GM23338 (cell line): ENCODE measurements around the gene IL17RB. TPM values are rescaled to one million over a fixed set of nuclear protein-coding genes. Genes with fewer than 3 reads are reported as not detected.

Experiments
- ATAC-seq: fragments of 200-7000 bp; cut with Tn5 transposase; 3 replicates; pipeline ENCODE4 v1.9.1; 2020
- DNase-seq: peaks from one replicate; pipeline ENCODE4 v3.0.0-alpha.2; 2015; ENCODE audit warnings: low spot score
- H2AFZ ChIP-seq: fragments of 200-600 bp; sonication (generic); 2 replicates; pipeline ENCODE4 v1.8.0; 2016; ENCODE audit warnings: antibody characterized with exemption, mild to moderate bottlenecking, moderate library complexity
- H3F3A ChIP-seq: fragments of 200-600 bp; sonication (generic); replicated peaks from 2 replicates; pipeline ENCODE4 v1.8.0; 2017; ENCODE audit warnings: antibody characterized with exemption, mixed run types, low read depth
- H3K27ac ChIP-seq: fragments of 200-600 bp; sonication (generic); 2 replicates; pipeline ENCODE4 v1.6.1; 2016; ENCODE audit warnings: low read depth
- H3K27me3 ChIP-seq: fragments of 200-600 bp; sonication (generic); 2 replicates; pipeline ENCODE4 v1.8.0; 2016; ENCODE audit warnings: mild to moderate bottlenecking, mixed run types, moderate library complexity; ENCODE audit not compliant: insufficient read depth
- H3K36me3 ChIP-seq: fragments of 200-600 bp; sonication (generic); 2 replicates; pipeline ENCODE4 v1.8.0; 2016; ENCODE audit warnings: mild to moderate bottlenecking; ENCODE audit not compliant: insufficient read depth
- H3K4me1 ChIP-seq: fragments of 200-600 bp; sonication (generic); 2 replicates; pipeline ENCODE4 v1.8.0; 2016; ENCODE audit warnings: mild to moderate bottlenecking, moderate library complexity; ENCODE audit not compliant: insufficient read depth
- H3K4me2 ChIP-seq: fragments of 200-600 bp; sonication (generic); 2 replicates; pipeline ENCODE4 v1.7.1; 2017; ENCODE audit warnings: mixed run types
- H3K4me3 ChIP-seq: fragments of 200-600 bp; sonication (generic); 2 replicates; pipeline ENCODE4 v1.6.1; 2016; ENCODE audit warnings: mixed run types
- H3K79me2 ChIP-seq: fragments of 200-600 bp; sonication (generic); replicated peaks from 2 replicates; pipeline ENCODE4 v1.8.0; 2017; ENCODE audit warnings: mild to moderate bottlenecking; ENCODE audit not compliant: insufficient read depth
- H3K9me2 ChIP-seq: fragments of 200-600 bp; sonication (generic); 2 replicates; pipeline ENCODE4 v1.8.0; 2017; ENCODE audit not compliant: insufficient read depth
- H4K20me1 ChIP-seq: fragments of 200-600 bp; sonication (generic); replicated peaks from 2 replicates; pipeline ENCODE4 v1.8.0; 2017; ENCODE audit warnings: mild to moderate bottlenecking; ENCODE audit not compliant: insufficient read depth
- H3K27ac Mint-ChIP-seq: 2 replicates; pipeline ENCODE4 v1.8.0; 2020; ENCODE audit warnings: inconsistent platforms, mild to moderate bottlenecking, moderate library complexity, mixed read lengths
- H3K27me3 Mint-ChIP-seq: 3 replicates; pipeline ENCODE4 v1.8.0; 2022; ENCODE audit warnings: low read depth, mild to moderate bottlenecking, moderate library complexity, mixed read lengths, inconsistent platforms; ENCODE audit not compliant: insufficient read depth, poor library complexity
- H3K36me3 Mint-ChIP-seq: 3 replicates; pipeline ENCODE4 v1.8.0; 2021; ENCODE audit warnings: low read depth, mild to moderate bottlenecking, inconsistent platforms, moderate library complexity, mixed read lengths
- H3K4me1 Mint-ChIP-seq: 3 replicates; pipeline ENCODE4 v1.8.0; 2020; ENCODE audit warnings: mild to moderate bottlenecking, inconsistent platforms, mixed read lengths
- H3K4me3 Mint-ChIP-seq: 3 replicates; pipeline ENCODE4 v1.8.0; 2021; ENCODE audit warnings: moderate library complexity, mild to moderate bottlenecking, inconsistent platforms, mixed read lengths
- H3K9me3 Mint-ChIP-seq: 3 replicates; pipeline ENCODE4 v1.8.0; 2020; ENCODE audit warnings: moderate library complexity, mild to moderate bottlenecking, inconsistent platforms, mixed read lengths
- EZH2 ChIP-seq: fragments of 200-600 bp; sonication (generic); IDR thresholded peaks from one replicate; pipeline ENCODE4 v1.8.0; 2017; ENCODE audit warnings: antibody characterized with exemption, mild to moderate bottlenecking, low read depth; ENCODE audit not compliant: unreplicated experiment
- JUNB ChIP-seq: IDR thresholded peaks from one replicate; pipeline ENCODE4 v1.6.1; 2016; ENCODE audit warnings: antibody characterized with exemption; ENCODE audit not compliant: unreplicated experiment
- POLR2AphosphoS5 ChIP-seq: IDR thresholded peaks from 2 replicates; pipeline ENCODE4 v1.6.1; 2016; ENCODE audit warnings: antibody characterized with exemption, low read depth
- ZNF331 ChIP-seq: fragments of 250-450 bp; sonication (Bioruptor Pico); IDR thresholded peaks from 2 replicates; pipeline ENCODE4 v1.5.0; 2020; ENCODE audit warnings: low read depth, mild to moderate bottlenecking, moderate library complexity
- polyA plus RNA-seq: library from polyadenylated mRNA; unstranded; fragments of >200 nt; fragmentation: Nextera tagmentation; extraction: Ambion mirVana; gene quantifications from 2 replicates; pipeline ENCODE4 v1.2.1, GENCODE V29; 2016
- total RNA-seq: library from RNA; depleted of rRNA; stranded (reverse); fragments of >200 nt; shearing (Covaris generic); gene quantifications from 2 replicates; pipeline ENCODE4 v1.2.3, GENCODE V29; 2014
- TF ChIP-seq, protein P1 (sequence below): IDR thresholded peaks from one replicate; pipeline ENCODE4 v1.6.1; 2018; ENCODE audit warnings: antibody characterized with exemption; ENCODE audit not compliant: unreplicated experiment
- TF ChIP-seq, protein P2 (sequence below), 2 experiments: fragments of 200-600 bp in 1 of 2; sonication (generic) in 1 of 2; conservative IDR thresholded peaks; 2 replicates each; pipeline versions ENCODE4 v1.5.1 to v1.6.1; 2016 to 2017; ENCODE audit warnings: antibody characterized with exemption in 2 of 2, low read depth in 2 of 2, mild to moderate bottlenecking in 2 of 2, moderate library complexity in 1 of 2

Gene IL17RB
- total and polyA plus RNA-seq, 2 experiments from 2014 or later: 5.7 to 6.9 TPM

DNA sequence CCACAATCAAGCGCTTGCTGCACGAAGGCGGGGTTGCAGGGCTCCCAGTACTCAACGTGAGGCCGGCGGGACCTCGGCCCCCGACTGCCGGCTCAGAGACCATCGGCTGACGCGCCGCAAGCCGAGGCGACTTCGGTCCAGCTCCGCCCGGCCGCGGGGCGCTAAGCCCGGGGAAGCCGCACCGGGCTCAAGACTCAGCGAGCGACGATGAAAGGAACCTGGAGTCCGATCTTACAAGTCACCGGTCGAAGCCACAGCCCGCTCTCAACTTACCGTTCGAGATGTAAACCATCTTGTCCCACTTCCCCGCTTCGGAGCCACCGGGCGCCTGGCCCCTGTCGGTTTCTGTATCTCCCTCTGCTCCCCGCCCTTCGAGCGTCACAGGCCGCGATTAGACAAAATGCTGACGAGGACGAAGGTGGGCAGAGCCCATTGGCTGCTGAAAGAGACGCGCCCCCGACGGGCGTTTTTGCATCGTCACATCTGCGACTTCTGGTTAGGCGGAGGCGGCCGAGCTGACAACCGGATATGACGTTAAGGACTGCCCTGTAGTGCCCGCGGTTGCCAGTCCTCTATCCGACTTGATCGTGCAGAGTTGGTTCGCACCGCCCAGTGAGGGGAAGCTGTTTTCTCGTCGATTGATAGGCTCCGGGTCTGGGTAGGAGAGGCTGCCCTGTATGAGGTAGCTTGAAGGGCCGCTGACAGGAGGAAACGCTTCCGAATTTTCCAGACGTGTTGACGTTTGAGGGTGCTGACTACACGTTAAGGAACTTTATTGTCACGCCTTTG, 45.3 kb downstream of the IL17RB start, which contains the start of gene SELENOK (continued):
- TF ChIP-seq EZH2 (no peak), POLR2AphosphoS5 (peak; percentile 93), ZNF331 (CRISPR knock-in tag) (no peak)
- TF ChIP-seq, protein P1, sequence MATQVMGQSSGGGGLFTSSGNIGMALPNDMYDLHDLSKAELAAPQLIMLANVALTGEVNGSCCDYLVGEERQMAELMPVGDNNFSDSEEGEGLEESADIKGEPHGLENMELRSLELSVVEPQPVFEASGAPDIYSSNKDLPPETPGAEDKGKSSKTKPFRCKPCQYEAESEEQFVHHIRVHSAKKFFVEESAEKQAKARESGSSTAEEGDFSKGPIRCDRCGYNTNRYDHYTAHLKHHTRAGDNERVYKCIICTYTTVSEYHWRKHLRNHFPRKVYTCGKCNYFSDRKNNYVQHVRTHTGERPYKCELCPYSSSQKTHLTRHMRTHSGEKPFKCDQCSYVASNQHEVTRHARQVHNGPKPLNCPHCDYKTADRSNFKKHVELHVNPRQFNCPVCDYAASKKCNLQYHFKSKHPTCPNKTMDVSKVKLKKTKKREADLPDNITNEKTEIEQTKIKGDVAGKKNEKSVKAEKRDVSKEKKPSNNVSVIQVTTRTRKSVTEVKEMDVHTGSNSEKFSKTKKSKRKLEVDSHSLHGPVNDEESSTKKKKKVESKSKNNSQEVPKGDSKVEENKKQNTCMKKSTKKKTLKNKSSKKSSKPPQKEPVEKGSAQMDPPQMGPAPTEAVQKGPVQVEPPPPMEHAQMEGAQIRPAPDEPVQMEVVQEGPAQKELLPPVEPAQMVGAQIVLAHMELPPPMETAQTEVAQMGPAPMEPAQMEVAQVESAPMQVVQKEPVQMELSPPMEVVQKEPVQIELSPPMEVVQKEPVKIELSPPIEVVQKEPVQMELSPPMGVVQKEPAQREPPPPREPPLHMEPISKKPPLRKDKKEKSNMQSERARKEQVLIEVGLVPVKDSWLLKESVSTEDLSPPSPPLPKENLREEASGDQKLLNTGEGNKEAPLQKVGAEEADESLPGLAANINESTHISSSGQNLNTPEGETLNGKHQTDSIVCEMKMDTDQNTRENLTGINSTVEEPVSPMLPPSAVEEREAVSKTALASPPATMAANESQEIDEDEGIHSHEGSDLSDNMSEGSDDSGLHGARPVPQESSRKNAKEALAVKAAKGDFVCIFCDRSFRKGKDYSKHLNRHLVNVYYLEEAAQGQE: no peak

DNA sequence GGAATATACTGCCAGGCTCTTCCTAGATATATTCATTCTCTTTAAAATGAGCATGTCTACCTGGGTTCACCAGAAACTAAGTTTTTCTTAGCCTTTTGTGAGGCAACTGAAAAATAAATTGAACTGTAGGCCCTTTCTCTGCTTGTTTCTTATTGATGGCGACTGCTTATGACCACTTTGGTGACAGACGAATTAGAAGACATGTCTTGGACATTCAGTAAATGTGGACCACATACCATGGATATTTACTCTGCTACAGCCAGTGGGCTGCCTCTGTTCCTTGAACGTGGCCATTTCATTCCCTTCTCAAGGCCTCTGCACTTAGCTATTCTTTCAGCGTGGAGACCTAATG, 45.9 kb downstream of the IL17RB start:
- ATAC-seq: no peak
- TF ChIP-seq POLR2AphosphoS5 (no peak), JUNB (no peak)
- TF ChIP-seq, protein P2, sequence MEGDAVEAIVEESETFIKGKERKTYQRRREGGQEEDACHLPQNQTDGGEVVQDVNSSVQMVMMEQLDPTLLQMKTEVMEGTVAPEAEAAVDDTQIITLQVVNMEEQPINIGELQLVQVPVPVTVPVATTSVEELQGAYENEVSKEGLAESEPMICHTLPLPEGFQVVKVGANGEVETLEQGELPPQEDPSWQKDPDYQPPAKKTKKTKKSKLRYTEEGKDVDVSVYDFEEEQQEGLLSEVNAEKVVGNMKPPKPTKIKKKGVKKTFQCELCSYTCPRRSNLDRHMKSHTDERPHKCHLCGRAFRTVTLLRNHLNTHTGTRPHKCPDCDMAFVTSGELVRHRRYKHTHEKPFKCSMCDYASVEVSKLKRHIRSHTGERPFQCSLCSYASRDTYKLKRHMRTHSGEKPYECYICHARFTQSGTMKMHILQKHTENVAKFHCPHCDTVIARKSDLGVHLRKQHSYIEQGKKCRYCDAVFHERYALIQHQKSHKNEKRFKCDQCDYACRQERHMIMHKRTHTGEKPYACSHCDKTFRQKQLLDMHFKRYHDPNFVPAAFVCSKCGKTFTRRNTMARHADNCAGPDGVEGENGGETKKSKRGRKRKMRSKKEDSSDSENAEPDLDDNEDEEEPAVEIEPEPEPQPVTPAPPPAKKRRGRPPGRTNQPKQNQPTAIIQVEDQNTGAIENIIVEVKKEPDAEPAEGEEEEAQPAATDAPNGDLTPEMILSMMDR (conservative IDR thresholded peaks at IDR 0.05; ENCODE audit: low read depth in 2 of 2): no peak
- TF ChIP-seq, protein P1: no peak
- Histone ChIP-seq H3K36me3 (0 out of 2 replicates have a peak, but pooled peaks cover 9% of the 10 kb centered on the region), H3K9me2 (no peaks in the 10 kb centered on the region), H3K4me3 (peak overlapping the region; percentile 53), H3F3A (peaks cover 8% of the 10 kb centered on the region; the same call in 1 of the 2 replicates), H3K79me2 (peaks cover 41% of the 10 kb centered on the region), H3K4me2 (peak overlapping the region; percentile 74), H2AFZ (no peak overlapping the region), H3K4me1 (peaks cover 11% of the 10 kb centered on the region; the same call in 1 of the 2 replicates), H4K20me1 (peaks cover 18% of the 10 kb centered on the region), H3K27me3 (0 out of 2 replicates have a peak, but pooled peaks cover 4% of the 10 kb centered on the region), H3K27ac (peak overlapping the region; percentile 68)
- no peak for DNase-seq
- Mint-ChIP-seq H3K36me3 (peaks cover 4% of the 10 kb centered on the region; the same call in 2 of the 3 replicates), H3K4me3 (peak overlapping the region; percentile 97), H3K9me3 (no peaks in the 10 kb centered on the region), H3K27ac (peak overlapping the region; percentile 99), H3K4me1 (peaks cover 24% of the 10 kb centered on the region), H3K27me3 (peaks cover 1% of the 10 kb centered on the region)
